Panc1 (cell line): ENCODE data around the gene SEC31B. TPM values are rescaled to one million over a fixed set of nuclear protein-coding genes. Genes with fewer than 3 reads are reported as not detected.

ENCODE experiments used
- ATAC-seq: fragments of 200-7000 bp; cut with Tn5 transposase; 2 replicates; pipeline ENCODE4 v1.9.1; 2020; ENCODE audit warnings: mild to moderate bottlenecking, moderate library complexity
- Bru-seq: library from RNA; stranded (reverse); fragments of 400-500 nt; gene quantifications from one replicate; lab custom pipeline; 2021; lab: Mats Ljungman, UMichigan
- BruChase-seq, 2 experiments: library from RNA; stranded (reverse); fragments of 400-500 nt; gene quantifications; one replicate each; lab custom pipeline; 2021; lab: Mats Ljungman, UMichigan
- BruUV-seq: library from RNA; stranded (reverse); fragments of 400-500 nt; replicated peaks from 2 replicates; lab custom pipeline; 2021; lab: Mats Ljungman, UMichigan
- CTCF ChIA-PET: fragments of 300-600 bp; sonication (Branson Sonifier 250); formaldehyde crosslinking; loops from one replicate; lab custom pipeline; 2022; ENCODE audit warnings: antibody characterized with exemption; lab: Charles Lee
- POLR2A ChIA-PET: fragments of 300-600 bp; sonication (Branson Sonifier 250); formaldehyde crosslinking; loops from one replicate; lab custom pipeline; 2022; ENCODE audit warnings: antibody characterized with exemption; lab: Charles Lee
- DNase-seq: peaks from one replicate; pipeline ENCODE4 v3.0.0-alpha.2; 2010; ENCODE audit warnings: low read depth, low spot score
- H3K27ac ChIP-seq: 2 replicates; pipeline ENCODE4 v1.5.1; 2011; ENCODE audit warnings: mild to moderate bottlenecking, low read length, inconsistent platforms
- H3K27me3 ChIP-seq: fragments of 200-500 bp; sonication (Bioruptor generic); 2 replicates; pipeline ENCODE4 v1.6.0; 2014; ENCODE audit warnings: low read length, inconsistent platforms; ENCODE audit not compliant: control insufficient read depth, insufficient read depth
- H3K36me3 ChIP-seq: fragments of 200-500 bp; sonication (Bioruptor generic); 2 replicates; pipeline ENCODE4 v1.5.1; 2014; ENCODE audit warnings: inconsistent platforms, mild to moderate bottlenecking, low read length, moderate library complexity; ENCODE audit not compliant: control insufficient read depth, insufficient read depth
- H3K4me1 ChIP-seq: 2 replicates; pipeline ENCODE4 v1.5.1; 2011; ENCODE audit warnings: inconsistent platforms, mild to moderate bottlenecking, low read length, moderate library complexity; ENCODE audit not compliant: control insufficient read depth, insufficient read depth
- H3K4me3 ChIP-seq, 2 experiments: 2 replicates each; pipeline ENCODE4 v1.5.1; 2011 to 2012; ENCODE audit warnings: low read depth in 2 of 2, low read length in 2 of 2, mild to moderate bottlenecking in 2 of 2, inconsistent platforms in 1 of 2, moderate library complexity in 1 of 2
- H3K9me3 ChIP-seq: fragments of 200-500 bp; sonication (Bioruptor generic); 2 replicates; pipeline ENCODE4 v1.5.1; 2014; ENCODE audit warnings: low read depth, mild to moderate bottlenecking, inconsistent platforms, low read length, moderate library complexity; ENCODE audit not compliant: control insufficient read depth, insufficient read depth
- POLR2AphosphoS5 ChIP-seq: IDR thresholded peaks from 2 replicates; pipeline ENCODE4 v1.6.1; 2012; ENCODE audit warnings: mild to moderate bottlenecking, low read depth, low read length, moderate library complexity
- SIN3A ChIP-seq: IDR thresholded peaks from 2 replicates; pipeline ENCODE4 v1.6.1; 2012; ENCODE audit warnings: low read depth, mild to moderate bottlenecking, low read length, moderate library complexity, borderline replicate concordance; ENCODE audit not compliant: insufficient read depth
- TCF7L2 ChIP-seq: IDR thresholded peaks from 2 replicates; pipeline ENCODE4 v1.6.1; 2011; ENCODE audit warnings: mild to moderate bottlenecking, low read depth, low read length, inconsistent platforms
- in situ Hi-C: cut with HindIII; loops from 2 replicates; pipeline ENCODE4 v1.10.0; 2016; ENCODE audit warnings: low sequenced_read_pairs, low pct_unique_long_range_greater_than_20kb
- intact Hi-C: fragments of 100-400 bp; cut with micrococcal nuclease; formaldehyde crosslinking; loops from one replicate; pipeline ENCODE4 v1.10.0; 2022; ENCODE audit not compliant: unreplicated experiment
- long read RNA-seq: library from polyadenylated mRNA; unstranded; transcript quantifications from one replicate; pipeline ENCODE4 v2.0.0, GENCODE V29; 2021; ENCODE audit not compliant: unreplicated experiment
- polyA plus RNA-seq: library from polyadenylated mRNA; unstranded; fragments of >200 nt; gene quantifications from one replicate; pipeline ENCODE4 v1.2.1, GENCODE V29; 2012; ENCODE audit warnings: missing spikeins; ENCODE audit not compliant: insufficient read length
- total RNA-seq: library from RNA; stranded (reverse); gene quantifications from one replicate; pipeline ENCODE4 v1.2.1, GENCODE V29; 2021; ENCODE audit not compliant: unreplicated experiment
- TF ChIP-seq, protein P1 (sequence below), 2 experiments: IDR thresholded peaks; 2 replicates each; pipeline ENCODE4 v1.6.1; 2011 to 2012; ENCODE audit warnings: low read depth in 2 of 2, control low read depth in 1 of 2, low read length in 1 of 2, mild to moderate bottlenecking in 1 of 2, moderate library complexity in 1 of 2; ENCODE audit not compliant: insufficient read depth in 1 of 2
- TF ChIP-seq, protein P2 (sequence below): fragments of 450-650 bp; IDR thresholded peaks from 2 replicates; pipeline ENCODE4 v1.5.1; 2017; ENCODE audit warnings: mild to moderate bottlenecking

SEC31B gene, protein sequence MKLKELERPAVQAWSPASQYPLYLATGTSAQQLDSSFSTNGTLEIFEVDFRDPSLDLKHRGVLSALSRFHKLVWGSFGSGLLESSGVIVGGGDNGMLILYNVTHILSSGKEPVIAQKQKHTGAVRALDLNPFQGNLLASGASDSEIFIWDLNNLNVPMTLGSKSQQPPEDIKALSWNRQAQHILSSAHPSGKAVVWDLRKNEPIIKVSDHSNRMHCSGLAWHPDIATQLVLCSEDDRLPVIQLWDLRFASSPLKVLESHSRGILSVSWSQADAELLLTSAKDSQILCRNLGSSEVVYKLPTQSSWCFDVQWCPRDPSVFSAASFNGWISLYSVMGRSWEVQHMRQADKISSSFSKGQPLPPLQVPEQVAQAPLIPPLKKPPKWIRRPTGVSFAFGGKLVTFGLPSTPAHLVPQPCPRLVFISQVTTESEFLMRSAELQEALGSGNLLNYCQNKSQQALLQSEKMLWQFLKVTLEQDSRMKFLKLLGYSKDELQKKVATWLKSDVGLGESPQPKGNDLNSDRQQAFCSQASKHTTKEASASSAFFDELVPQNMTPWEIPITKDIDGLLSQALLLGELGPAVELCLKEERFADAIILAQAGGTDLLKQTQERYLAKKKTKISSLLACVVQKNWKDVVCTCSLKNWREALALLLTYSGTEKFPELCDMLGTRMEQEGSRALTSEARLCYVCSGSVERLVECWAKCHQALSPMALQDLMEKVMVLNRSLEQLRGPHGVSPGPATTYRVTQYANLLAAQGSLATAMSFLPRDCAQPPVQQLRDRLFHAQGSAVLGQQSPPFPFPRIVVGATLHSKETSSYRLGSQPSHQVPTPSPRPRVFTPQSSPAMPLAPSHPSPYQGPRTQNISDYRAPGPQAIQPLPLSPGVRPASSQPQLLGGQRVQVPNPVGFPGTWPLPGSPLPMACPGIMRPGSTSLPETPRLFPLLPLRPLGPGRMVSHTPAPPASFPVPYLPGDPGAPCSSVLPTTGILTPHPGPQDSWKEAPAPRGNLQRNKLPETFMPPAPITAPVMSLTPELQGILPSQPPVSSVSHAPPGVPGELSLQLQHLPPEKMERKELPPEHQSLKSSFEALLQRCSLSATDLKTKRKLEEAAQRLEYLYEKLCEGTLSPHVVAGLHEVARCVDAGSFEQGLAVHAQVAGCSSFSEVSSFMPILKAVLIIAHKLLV
- total RNA-seq (17.8 TPM), Bru-seq, nascent RNA (percentile 60 among the genes with signal in this experiment), BruChase-seq, experiment 1, labeled RNA remaining after a 2-hour chase (percentile 75 among the genes with signal in this experiment), BruChase-seq, experiment 2, labeled RNA remaining after a 6-hour chase (percentile 78 among the genes with signal in this experiment)
- polyA plus RNA-seq, result 12.2 TPM
- long read RNA-seq, partial matches to known transcripts, result 2 of 16 reads
- long read RNA-seq, other reads (novel, unspliced or antisense), result 13 of 16 reads

DNA sequence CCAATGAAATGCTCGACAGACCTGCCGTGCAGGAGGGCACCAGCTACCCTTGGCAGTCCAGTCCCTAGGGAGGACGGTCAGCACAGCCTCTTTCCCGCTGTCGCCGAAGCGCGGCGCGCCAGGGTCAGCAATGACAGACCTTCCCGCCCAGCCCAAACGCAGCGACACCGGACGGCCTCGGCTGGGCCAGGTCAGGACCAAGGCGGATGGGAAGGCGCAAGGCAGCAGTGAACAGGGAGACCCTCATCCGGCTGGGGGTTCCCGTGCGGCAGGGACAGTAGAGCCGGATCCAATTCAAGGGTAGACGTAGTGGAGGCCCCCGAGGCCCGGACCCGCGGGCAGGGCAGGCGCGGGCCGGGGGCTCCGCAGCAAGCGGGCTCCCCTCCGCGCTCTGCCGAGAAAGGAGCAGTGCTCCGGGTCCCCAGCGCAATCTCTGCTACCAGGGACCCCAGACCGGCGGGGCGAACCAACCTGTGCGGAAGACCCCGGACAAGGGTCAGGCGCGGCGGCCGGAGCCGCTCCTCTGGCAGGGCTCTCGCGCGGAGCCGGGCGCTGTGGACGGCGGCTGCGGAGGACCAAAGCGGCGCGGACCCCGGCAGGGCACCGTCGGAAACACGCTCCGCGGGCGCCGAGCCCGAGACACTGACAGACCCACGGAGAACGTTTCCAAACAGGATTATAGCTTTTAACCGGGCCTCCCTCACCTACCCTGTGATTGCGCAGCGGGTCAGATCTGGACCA lies at the start of gene SEC31B:
Gene SEC31B, minus strand, starts transcription at position 551 of the 741 bp plus-strand sequence. CDS start 2,909 bp downstream, outside the sequence.
- no peaks in the 10 kb centered on the region for H3K36me3 ChIP-seq
- ATAC-seq (peak; percentile 42), DNase-seq (no peak)
- H3K27me3 ChIP-seq, result no peaks in the 10 kb centered on the region
- H3K9me3 ChIP-seq, result no peaks in the 10 kb centered on the region
- BruUV-seq, result no TSS peak
- POLR2A ChIA-PET, result no interaction called here
- no peak within 1 kb of the TSS for H3K4me3 ChIP-seq
- intact Hi-C loops, result no loop called here
- TF ChIP-seq, protein P1, sequence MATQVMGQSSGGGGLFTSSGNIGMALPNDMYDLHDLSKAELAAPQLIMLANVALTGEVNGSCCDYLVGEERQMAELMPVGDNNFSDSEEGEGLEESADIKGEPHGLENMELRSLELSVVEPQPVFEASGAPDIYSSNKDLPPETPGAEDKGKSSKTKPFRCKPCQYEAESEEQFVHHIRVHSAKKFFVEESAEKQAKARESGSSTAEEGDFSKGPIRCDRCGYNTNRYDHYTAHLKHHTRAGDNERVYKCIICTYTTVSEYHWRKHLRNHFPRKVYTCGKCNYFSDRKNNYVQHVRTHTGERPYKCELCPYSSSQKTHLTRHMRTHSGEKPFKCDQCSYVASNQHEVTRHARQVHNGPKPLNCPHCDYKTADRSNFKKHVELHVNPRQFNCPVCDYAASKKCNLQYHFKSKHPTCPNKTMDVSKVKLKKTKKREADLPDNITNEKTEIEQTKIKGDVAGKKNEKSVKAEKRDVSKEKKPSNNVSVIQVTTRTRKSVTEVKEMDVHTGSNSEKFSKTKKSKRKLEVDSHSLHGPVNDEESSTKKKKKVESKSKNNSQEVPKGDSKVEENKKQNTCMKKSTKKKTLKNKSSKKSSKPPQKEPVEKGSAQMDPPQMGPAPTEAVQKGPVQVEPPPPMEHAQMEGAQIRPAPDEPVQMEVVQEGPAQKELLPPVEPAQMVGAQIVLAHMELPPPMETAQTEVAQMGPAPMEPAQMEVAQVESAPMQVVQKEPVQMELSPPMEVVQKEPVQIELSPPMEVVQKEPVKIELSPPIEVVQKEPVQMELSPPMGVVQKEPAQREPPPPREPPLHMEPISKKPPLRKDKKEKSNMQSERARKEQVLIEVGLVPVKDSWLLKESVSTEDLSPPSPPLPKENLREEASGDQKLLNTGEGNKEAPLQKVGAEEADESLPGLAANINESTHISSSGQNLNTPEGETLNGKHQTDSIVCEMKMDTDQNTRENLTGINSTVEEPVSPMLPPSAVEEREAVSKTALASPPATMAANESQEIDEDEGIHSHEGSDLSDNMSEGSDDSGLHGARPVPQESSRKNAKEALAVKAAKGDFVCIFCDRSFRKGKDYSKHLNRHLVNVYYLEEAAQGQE (IDR thresholded peaks at IDR 0.05; ENCODE audit: insufficient read depth in 1 of 2, low read depth in 2 of 2, low read length in 1 of 2), result no peak
- TF ChIP-seq POLR2AphosphoS5, result no peak
- no peak for TF ChIP-seq TCF7L2
- TF ChIP-seq, protein P2, sequence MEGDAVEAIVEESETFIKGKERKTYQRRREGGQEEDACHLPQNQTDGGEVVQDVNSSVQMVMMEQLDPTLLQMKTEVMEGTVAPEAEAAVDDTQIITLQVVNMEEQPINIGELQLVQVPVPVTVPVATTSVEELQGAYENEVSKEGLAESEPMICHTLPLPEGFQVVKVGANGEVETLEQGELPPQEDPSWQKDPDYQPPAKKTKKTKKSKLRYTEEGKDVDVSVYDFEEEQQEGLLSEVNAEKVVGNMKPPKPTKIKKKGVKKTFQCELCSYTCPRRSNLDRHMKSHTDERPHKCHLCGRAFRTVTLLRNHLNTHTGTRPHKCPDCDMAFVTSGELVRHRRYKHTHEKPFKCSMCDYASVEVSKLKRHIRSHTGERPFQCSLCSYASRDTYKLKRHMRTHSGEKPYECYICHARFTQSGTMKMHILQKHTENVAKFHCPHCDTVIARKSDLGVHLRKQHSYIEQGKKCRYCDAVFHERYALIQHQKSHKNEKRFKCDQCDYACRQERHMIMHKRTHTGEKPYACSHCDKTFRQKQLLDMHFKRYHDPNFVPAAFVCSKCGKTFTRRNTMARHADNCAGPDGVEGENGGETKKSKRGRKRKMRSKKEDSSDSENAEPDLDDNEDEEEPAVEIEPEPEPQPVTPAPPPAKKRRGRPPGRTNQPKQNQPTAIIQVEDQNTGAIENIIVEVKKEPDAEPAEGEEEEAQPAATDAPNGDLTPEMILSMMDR, result no peak
- no peak for TF ChIP-seq SIN3A
- CTCF ChIA-PET, result interaction anchor here (0.6 to 1.6 kb wide), 22 partner anchors 8 to 359 kb away, joined by 3 to 21 read pairs (median 4); no protein-coding TSS in a partner anchor
- H3K4me1 ChIP-seq, result no peaks in the 10 kb centered on the region
- no peak within 1 kb of the TSS for H3K27ac ChIP-seq
- in situ Hi-C loops, result no loop called here
